Measurements from ENCODE around the gene PCSK6.

DNA sequence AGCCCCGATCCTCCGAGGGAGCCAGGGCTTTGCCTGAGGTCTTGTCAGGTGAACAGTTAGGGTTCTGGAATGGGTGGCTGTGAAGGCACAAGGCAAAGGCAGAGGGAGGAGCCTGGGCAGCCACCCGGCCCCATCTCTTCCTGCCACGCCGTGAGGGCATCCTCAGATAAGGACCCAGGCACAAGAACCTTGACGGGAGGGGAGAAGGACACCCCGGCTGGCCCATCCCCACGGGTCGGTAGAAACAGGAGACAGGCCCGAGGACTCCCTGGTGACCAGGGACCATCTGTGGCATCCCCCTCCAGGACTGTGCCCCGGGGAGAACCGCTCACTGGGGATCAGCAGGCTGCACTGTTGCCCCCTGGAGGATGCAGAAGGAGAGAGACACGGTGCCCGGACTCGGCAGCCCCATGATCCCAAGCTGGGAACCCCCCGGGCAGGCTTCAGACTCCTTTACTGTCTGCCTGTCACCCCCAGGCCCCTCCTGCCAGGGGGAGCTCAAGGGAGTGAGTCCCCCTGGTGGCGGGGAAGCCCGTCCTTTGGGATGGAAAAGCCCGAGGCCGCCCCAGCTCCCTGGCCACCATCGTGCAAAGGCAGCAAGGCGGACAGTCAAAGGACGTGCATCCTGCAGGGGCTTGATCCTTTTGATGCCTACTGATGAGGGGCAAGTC lies 12.3 kb upstream of the PCSK6 start:
- TF ChIP-seq SNAI2 (CRISPR knock-in tag; IDR thresholded peaks at IDR 0.05) = no peak
- no peak for TF ChIP-seq TCF4 (CRISPR knock-in tag; IDR thresholded peaks at IDR 0.05; ENCODE audit: borderline replicate concordance)
- no peak for TF ChIP-seq ZFP30 (CRISPR knock-in tag; IDR thresholded peaks at IDR 0.05)
- TF ChIP-seq, protein P1, sequence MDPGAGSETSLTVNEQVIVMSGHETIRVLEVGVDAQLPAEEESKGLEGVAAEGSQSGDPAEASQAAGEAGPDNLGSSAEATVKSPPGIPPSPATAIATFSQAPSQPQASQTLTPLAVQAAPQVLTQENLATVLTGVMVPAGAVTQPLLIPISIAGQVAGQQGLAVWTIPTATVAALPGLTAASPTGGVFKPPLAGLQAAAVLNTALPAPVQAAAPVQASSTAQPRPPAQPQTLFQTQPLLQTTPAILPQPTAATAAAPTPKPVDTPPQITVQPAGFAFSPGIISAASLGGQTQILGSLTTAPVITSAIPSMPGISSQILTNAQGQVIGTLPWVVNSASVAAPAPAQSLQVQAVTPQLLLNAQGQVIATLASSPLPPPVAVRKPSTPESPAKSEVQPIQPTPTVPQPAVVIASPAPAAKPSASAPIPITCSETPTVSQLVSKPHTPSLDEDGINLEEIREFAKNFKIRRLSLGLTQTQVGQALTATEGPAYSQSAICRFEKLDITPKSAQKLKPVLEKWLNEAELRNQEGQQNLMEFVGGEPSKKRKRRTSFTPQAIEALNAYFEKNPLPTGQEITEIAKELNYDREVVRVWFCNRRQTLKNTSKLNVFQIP (CRISPR knock-in tag; IDR thresholded peaks at IDR 0.05; ENCODE audit: borderline replicate concordance, low read depth) = no peak
- no peak for TF ChIP-seq BACH2 (CRISPR knock-in tag; IDR thresholded peaks at IDR 0.05; ENCODE audit: borderline replicate concordance)
- TF ChIP-seq, protein P2, sequence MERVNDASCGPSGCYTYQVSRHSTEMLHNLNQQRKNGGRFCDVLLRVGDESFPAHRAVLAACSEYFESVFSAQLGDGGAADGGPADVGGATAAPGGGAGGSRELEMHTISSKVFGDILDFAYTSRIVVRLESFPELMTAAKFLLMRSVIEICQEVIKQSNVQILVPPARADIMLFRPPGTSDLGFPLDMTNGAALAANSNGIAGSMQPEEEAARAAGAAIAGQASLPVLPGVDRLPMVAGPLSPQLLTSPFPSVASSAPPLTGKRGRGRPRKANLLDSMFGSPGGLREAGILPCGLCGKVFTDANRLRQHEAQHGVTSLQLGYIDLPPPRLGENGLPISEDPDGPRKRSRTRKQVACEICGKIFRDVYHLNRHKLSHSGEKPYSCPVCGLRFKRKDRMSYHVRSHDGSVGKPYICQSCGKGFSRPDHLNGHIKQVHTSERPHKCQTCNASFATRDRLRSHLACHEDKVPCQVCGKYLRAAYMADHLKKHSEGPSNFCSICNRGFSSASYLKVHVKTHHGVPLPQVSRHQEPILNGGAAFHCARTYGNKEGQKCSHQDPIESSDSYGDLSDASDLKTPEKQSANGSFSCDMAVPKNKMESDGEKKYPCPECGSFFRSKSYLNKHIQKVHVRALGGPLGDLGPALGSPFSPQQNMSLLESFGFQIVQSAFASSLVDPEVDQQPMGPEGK (CRISPR knock-in tag; IDR thresholded peaks at IDR 0.05; ENCODE audit: borderline replicate concordance) = no peak
- no peak for TF ChIP-seq ISL1 (CRISPR knock-in tag; IDR thresholded peaks at IDR 0.05)
- TF ChIP-seq ZNF70 (CRISPR knock-in tag; IDR thresholded peaks at IDR 0.05) = no peak
- no peak for TF ChIP-seq PPARA (CRISPR knock-in tag; IDR thresholded peaks at IDR 0.05; ENCODE audit: borderline replicate concordance)

Measured in SK-N-SH treated with all-trans-retinoic acid at 6 μM for 48 hours (cell line).